Astrocyte (in vitro differentiated cells and primary cell): ENCODE data around the gene CA10. TPM values are rescaled to one million over a fixed set of nuclear protein-coding genes. Genes with fewer than 3 reads are reported as not detected.
A peak's percentile ranks its signal among the peaks of the same experiment; 100 is the strongest.

Experiments used
- DNase-seq: peaks from one replicate; pipeline ENCODE4 v3.0.0-alpha.2; 2010; ENCODE audit warnings: low read depth
- FAIRE-seq: peaks from 2 replicates; lab custom pipeline; 2011; peaks lifted over from hg19 to GRCh38; lab: Jason Lieb, UNC
- H2AFZ ChIP-seq: 2 replicates; pipeline ENCODE4 v1.6.0; 2012; ENCODE audit warnings: low read depth, low read length, inconsistent platforms
- H3K27ac ChIP-seq: 2 replicates; pipeline ENCODE4 v1.5.1; 2011; ENCODE audit warnings: low read depth, low read length, inconsistent platforms
- H3K27me3 ChIP-seq: 2 replicates; pipeline ENCODE4 v1.6.0; 2011; ENCODE audit warnings: low read length, inconsistent platforms; ENCODE audit not compliant: insufficient read depth
- H3K36me3 ChIP-seq: 2 replicates; pipeline ENCODE4 v1.5.1; 2011; ENCODE audit warnings: low read length, inconsistent platforms; ENCODE audit not compliant: insufficient read depth
- H3K4me1 ChIP-seq: 2 replicates; pipeline ENCODE4 v1.5.1; 2011; ENCODE audit warnings: low read length, inconsistent platforms; ENCODE audit not compliant: insufficient read depth
- H3K4me2 ChIP-seq: 2 replicates; pipeline ENCODE4 v1.6.0; 2012; ENCODE audit warnings: low read length, inconsistent platforms
- H3K4me3 ChIP-seq: 2 replicates; pipeline ENCODE4 v1.5.1; 2011; ENCODE audit warnings: low read depth, mild to moderate bottlenecking, low read length, inconsistent platforms; ENCODE audit not compliant: insufficient read depth
- H3K79me2 ChIP-seq: 2 replicates; pipeline ENCODE4 v1.6.0; 2012; ENCODE audit warnings: mild to moderate bottlenecking, low read length, inconsistent platforms; ENCODE audit not compliant: insufficient read depth
- H3K9ac ChIP-seq: 2 replicates; pipeline ENCODE4 v1.6.0; 2012; ENCODE audit warnings: mild to moderate bottlenecking, low read length, inconsistent platforms
- H3K9me3 ChIP-seq: 2 replicates; pipeline ENCODE4 v1.5.1; 2012; ENCODE audit warnings: low read depth, mild to moderate bottlenecking, low read length, inconsistent platforms; ENCODE audit not compliant: insufficient read depth
- H4K20me1 ChIP-seq: 2 replicates; pipeline ENCODE4 v1.6.0; 2012; ENCODE audit warnings: low read length, inconsistent platforms; ENCODE audit not compliant: insufficient read depth
- H3K27ac Mint-ChIP-seq: one replicate; pipeline ENCODE4 v1.8.0; 2021; ENCODE audit warnings: mild to moderate bottlenecking, mixed read lengths; ENCODE audit not compliant: unreplicated experiment
- H3K27me3 Mint-ChIP-seq: one replicate; pipeline ENCODE4 v1.8.0; 2021; ENCODE audit warnings: low read depth, mixed read lengths; ENCODE audit not compliant: unreplicated experiment
- H3K36me3 Mint-ChIP-seq: one replicate; pipeline ENCODE4 v1.8.0; 2021; ENCODE audit warnings: low read depth, mixed read lengths; ENCODE audit not compliant: unreplicated experiment
- H3K4me1 Mint-ChIP-seq: one replicate; pipeline ENCODE4 v1.8.0; 2021; ENCODE audit warnings: low read depth, mixed read lengths; ENCODE audit not compliant: unreplicated experiment
- H3K4me3 Mint-ChIP-seq: one replicate; pipeline ENCODE4 v1.8.0; 2021; ENCODE audit warnings: mild to moderate bottlenecking, moderate library complexity, mixed read lengths; ENCODE audit not compliant: unreplicated experiment
- H3K9me3 Mint-ChIP-seq: one replicate; pipeline ENCODE4 v1.8.0; 2021; ENCODE audit warnings: mild to moderate bottlenecking, mixed read lengths; ENCODE audit not compliant: unreplicated experiment
- CTCF ChIP-seq: IDR thresholded peaks from 2 replicates; pipeline ENCODE4 v1.5.1; 2011; ENCODE audit warnings: low read depth, mild to moderate bottlenecking, inconsistent platforms, low read length, moderate library complexity; ENCODE audit not compliant: insufficient read depth
- EZH2 ChIP-seq: IDR thresholded peaks from 2 replicates; pipeline ENCODE4 v1.6.1; 2012; ENCODE audit warnings: mild to moderate bottlenecking, low read length, inconsistent platforms; ENCODE audit not compliant: insufficient read depth
- total RNA-seq: library from RNA; stranded (reverse); gene quantifications from 2 replicates; pipeline ENCODE4 v1.2.1, GENCODE V29; 2021

CA10 gene
- total RNA-seq, 1 donor from 2014 or later, result 0.43 TPM

- peak; percentile 52 for FAIRE-seq
- Histone ChIP-seq H3K27ac (peak overlapping the region; percentile 44), H3K79me2 (no peaks in the 10 kb centered on the region), H3K36me3 (no peaks in the 10 kb centered on the region), H3K4me2 (peak overlapping the region; percentile 26), H3K4me3 (no peak overlapping the region), H2AFZ (no peak overlapping the region), H3K4me1 (peaks cover 11% of the 10 kb centered on the region), H4K20me1 (no peaks in the 10 kb centered on the region), H3K9me3 (no peaks in the 10 kb centered on the region), H3K27me3 (no peaks in the 10 kb centered on the region), H3K9ac (no peak overlapping the region)
- Mint-ChIP-seq H3K36me3 (no peaks in the 10 kb centered on the region), H3K9me3 (no peaks in the 10 kb centered on the region), H3K4me1 (peaks cover 34% of the 10 kb centered on the region), H3K27me3 (no peaks in the 10 kb centered on the region), H3K27ac (peak overlapping the region; percentile 98), H3K4me3 (no peak overlapping the region)
- peak; percentile 71 for DNase-seq
- TF ChIP-seq EZH2, result no peak
- no peak for TF ChIP-seq CTCF
Measured at GRCh38 chr17:52027620-52028295, 130.8 kb downstream of the CA10 start.

- H3K4me2 ChIP-seq, result peak overlapping the region; percentile 26
- no peaks in the 10 kb centered on the region for H3K27me3 ChIP-seq
- TF ChIP-seq CTCF (no peak), EZH2 (no peak)
- H3K9me3 ChIP-seq, result no peaks in the 10 kb centered on the region
- Mint-ChIP-seq H3K27ac (peak overlapping the region; percentile 98), H3K36me3 (no peaks in the 10 kb centered on the region), H3K4me3 (no peak overlapping the region), H3K27me3 (no peaks in the 10 kb centered on the region), H3K9me3 (no peaks in the 10 kb centered on the region), H3K4me1 (peaks cover 34% of the 10 kb centered on the region)
- H3K79me2 ChIP-seq, result no peaks in the 10 kb centered on the region
- H3K9ac ChIP-seq, result no peak overlapping the region
- H3K27ac ChIP-seq, result peak overlapping the region; percentile 44
- no peak overlapping the region for H3K4me3 ChIP-seq
- no peak overlapping the region for H2AFZ ChIP-seq
- H3K4me1 ChIP-seq, result peaks cover 11% of the 10 kb centered on the region
- no peaks in the 10 kb centered on the region for H4K20me1 ChIP-seq
- FAIRE-seq (no peak), DNase-seq (no peak)
- H3K36me3 ChIP-seq, result no peaks in the 10 kb centered on the region
Measured at GRCh38 chr17:52027081-52027480, 131.4 kb downstream of the CA10 start.

- Mint-ChIP-seq H3K4me1 (peaks cover 34% of the 10 kb centered on the region), H3K9me3 (no peaks in the 10 kb centered on the region), H3K4me3 (no peak overlapping the region), H3K27me3 (no peaks in the 10 kb centered on the region), H3K27ac (peak overlapping the region; percentile 92), H3K36me3 (no peaks in the 10 kb centered on the region)
- H3K27me3 ChIP-seq, result no peaks in the 10 kb centered on the region
- TF ChIP-seq CTCF (no peak), EZH2 (no peak)
- H3K4me3 ChIP-seq, result no peak overlapping the region
- no peaks in the 10 kb centered on the region for H3K79me2 ChIP-seq
- no peak overlapping the region for H3K27ac ChIP-seq
- no peak overlapping the region for H2AFZ ChIP-seq
- no peak overlapping the region for H3K9ac ChIP-seq
- FAIRE-seq (no peak), DNase-seq (no peak)
- H3K9me3 ChIP-seq, result no peaks in the 10 kb centered on the region
- no peaks in the 10 kb centered on the region for H3K36me3 ChIP-seq
- no peaks in the 10 kb centered on the region for H4K20me1 ChIP-seq
- H3K4me2 ChIP-seq, result no peak overlapping the region
- H3K4me1 ChIP-seq, result peaks cover 11% of the 10 kb centered on the region
Measured at GRCh38 chr17:52026075-52026474, 132.4 kb downstream of the CA10 start.
